Measurements from ENCODE around the gene LGALS7.

LGALS7 gene

DNA sequence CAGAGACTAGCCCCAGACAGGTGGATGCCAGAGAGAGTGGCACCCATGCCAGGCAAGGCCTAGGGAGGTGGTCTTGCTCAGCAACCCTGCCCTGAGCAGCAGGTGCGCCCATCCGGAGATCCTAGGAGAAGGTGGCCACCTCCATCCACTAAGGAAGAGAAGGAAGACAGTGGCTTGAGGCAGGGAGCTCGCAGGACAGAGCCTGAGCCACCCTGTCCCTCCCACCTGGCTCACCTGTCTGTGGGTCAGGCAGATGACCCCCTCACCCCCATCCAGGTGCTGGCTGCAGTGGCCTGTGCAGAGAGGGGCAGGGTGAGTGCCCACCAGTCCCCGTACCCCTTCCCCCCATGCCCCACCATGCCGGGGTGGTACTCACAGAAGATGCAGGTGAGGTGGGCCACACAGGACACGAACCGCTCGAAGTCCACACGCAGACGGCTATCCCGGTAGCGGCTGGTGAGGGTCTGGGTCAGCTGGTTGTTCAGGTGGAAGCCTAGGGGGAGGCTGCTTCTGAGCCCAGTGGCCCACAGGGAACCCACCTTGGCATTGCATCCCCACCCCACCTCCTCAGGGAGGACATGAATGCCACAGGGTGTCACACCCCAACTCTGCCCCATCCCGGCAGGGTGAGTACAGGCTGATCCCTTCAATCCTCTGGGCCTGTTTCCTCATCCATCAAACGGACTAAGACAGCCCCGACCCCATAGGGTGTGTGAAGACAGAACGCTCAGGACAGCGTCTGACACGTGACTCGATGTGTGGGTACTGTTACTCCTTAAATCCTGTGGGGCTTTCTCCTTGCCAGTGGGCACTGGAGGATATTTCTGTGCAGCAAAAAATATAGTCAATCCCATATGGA lies 42.4 kb downstream of the LGALS7 start:
- no peak overlapping the region for H3K4me3 ChIP-seq (ENCODE audit: low read length, poor library complexity, severe bottlenecking)
- H3F3A ChIP-seq (ENCODE audit: low read depth) = no peaks in the 10 kb centered on the region
- no peak for TF ChIP-seq EZH2phosphoT487 (IDR thresholded peaks at IDR 0.05; ENCODE audit: borderline replicate concordance)
- TF ChIP-seq, protein P1, sequence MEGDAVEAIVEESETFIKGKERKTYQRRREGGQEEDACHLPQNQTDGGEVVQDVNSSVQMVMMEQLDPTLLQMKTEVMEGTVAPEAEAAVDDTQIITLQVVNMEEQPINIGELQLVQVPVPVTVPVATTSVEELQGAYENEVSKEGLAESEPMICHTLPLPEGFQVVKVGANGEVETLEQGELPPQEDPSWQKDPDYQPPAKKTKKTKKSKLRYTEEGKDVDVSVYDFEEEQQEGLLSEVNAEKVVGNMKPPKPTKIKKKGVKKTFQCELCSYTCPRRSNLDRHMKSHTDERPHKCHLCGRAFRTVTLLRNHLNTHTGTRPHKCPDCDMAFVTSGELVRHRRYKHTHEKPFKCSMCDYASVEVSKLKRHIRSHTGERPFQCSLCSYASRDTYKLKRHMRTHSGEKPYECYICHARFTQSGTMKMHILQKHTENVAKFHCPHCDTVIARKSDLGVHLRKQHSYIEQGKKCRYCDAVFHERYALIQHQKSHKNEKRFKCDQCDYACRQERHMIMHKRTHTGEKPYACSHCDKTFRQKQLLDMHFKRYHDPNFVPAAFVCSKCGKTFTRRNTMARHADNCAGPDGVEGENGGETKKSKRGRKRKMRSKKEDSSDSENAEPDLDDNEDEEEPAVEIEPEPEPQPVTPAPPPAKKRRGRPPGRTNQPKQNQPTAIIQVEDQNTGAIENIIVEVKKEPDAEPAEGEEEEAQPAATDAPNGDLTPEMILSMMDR (conservative IDR thresholded peaks at IDR 0.05; ENCODE audit: low read length) = no peak
- no peaks in the 10 kb centered on the region for H3K27me3 ChIP-seq (ENCODE audit: insufficient read depth, low read length, poor library complexity, severe bottlenecking)
- no peaks in the 10 kb centered on the region for H3K9me2 ChIP-seq (replicated peaks; ENCODE audit: low read depth, low read length)
- H2AFZ ChIP-seq (ENCODE audit: low read length) = no peak overlapping the region
- H3K4me2 ChIP-seq (ENCODE audit: low read depth, low read length, poor library complexity, severe bottlenecking) = no peak overlapping the region
- peaks cover 3% of the 10 kb centered on the region for H4K20me1 ChIP-seq (ENCODE audit: insufficient read depth, low read length, poor library complexity, severe bottlenecking)
- H3K9me3 ChIP-seq (ENCODE audit: insufficient read depth, low read depth, low read length) = no peaks in the 10 kb centered on the region
- H3K9ac ChIP-seq (ENCODE audit: low read depth, low read length, poor library complexity, severe bottlenecking) = no peak overlapping the region
- peaks cover 24% of the 10 kb centered on the region for H3K4me1 ChIP-seq (ENCODE audit: insufficient read depth, low read length, poor library complexity, severe bottlenecking)
- peaks cover 39% of the 10 kb centered on the region; the same call in 1 of the 2 replicates for H3K36me3 ChIP-seq (ENCODE audit: insufficient read depth, low read length)
- H3K79me2 ChIP-seq (ENCODE audit: insufficient read depth, low read length) = no peaks in the 10 kb centered on the region

DNA sequence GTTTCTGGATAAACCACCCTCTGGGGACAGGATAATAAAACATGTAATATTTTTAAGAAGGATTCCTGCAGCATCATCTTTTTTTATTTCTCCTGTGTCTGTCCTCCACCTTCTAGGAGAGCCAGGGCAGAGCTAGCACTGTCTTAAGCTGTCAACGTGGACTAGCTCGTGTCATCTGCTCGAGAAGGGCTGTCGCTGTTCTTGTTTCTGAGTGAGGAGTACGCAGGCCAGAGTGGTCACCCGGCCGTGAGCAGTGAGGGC lies 42.9 kb downstream of the LGALS7 start:
- Histone ChIP-seq H3K36me3 (ENCODE audit: insufficient read depth, low read length) (peaks cover 45% of the 10 kb centered on the region; the same call in 1 of the 2 replicates), H3K27me3 (ENCODE audit: insufficient read depth, low read length, poor library complexity, severe bottlenecking) (no peaks in the 10 kb centered on the region), H3F3A (ENCODE audit: low read depth) (no peaks in the 10 kb centered on the region), H3K9me3 (ENCODE audit: insufficient read depth, low read depth, low read length) (no peaks in the 10 kb centered on the region), H3K9me2 (replicated peaks; ENCODE audit: low read depth, low read length) (no peaks in the 10 kb centered on the region), H2AFZ (ENCODE audit: low read length) (no peak overlapping the region), H3K4me1 (ENCODE audit: insufficient read depth, low read length, poor library complexity, severe bottlenecking) (peaks cover 24% of the 10 kb centered on the region), H3K9ac (ENCODE audit: low read depth, low read length, poor library complexity, severe bottlenecking) (no peak overlapping the region), H3K79me2 (ENCODE audit: insufficient read depth, low read length) (no peaks in the 10 kb centered on the region), H3K4me3 (ENCODE audit: low read length, poor library complexity, severe bottlenecking) (no peak overlapping the region), H3K4me2 (ENCODE audit: low read depth, low read length, poor library complexity, severe bottlenecking) (no peak overlapping the region), H4K20me1 (ENCODE audit: insufficient read depth, low read length, poor library complexity, severe bottlenecking) (peaks cover 3% of the 10 kb centered on the region)
- no peak for TF ChIP-seq EZH2phosphoT487 (IDR thresholded peaks at IDR 0.05; ENCODE audit: borderline replicate concordance)
- TF ChIP-seq, protein P1 (conservative IDR thresholded peaks at IDR 0.05; ENCODE audit: low read length) = no peak

DNA sequence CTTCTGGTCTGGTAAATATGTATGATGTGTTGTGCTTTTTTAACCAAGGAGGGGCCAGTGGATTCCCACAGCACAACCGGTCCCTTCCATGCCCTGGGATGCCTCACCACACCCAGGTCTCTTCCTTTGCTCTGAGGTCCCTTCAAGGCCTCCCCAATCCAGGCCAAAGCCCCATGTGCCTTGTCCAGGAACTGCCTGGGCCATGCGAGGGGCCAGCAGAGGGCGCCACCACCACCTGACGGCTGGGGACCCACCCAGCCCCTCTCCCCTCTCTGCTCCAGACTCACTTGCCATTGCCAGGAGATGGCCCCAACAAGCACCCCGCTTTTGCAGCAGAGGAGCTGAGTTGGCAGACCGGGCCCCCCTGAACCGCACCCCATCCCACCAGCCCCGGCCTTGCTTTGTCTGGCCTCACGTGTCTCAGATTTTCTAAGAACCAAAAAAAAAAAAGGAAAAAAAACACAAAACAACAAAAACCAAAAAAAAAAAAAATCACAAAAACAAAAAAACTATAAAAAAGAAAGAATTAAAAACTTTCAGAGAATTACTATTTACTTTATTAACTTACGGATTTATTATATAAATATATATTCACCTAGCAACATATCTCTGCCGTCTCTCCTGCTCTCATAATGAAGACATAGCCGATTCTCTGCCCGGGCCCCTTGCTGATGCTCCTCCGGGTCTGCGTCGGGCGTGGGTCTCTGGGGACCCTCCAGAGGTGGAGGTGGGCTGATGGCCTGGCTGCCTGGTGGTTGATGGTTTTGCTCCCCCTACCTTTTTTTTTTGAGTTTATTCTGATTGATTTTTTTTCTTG lies 43.5 kb downstream of the LGALS7 start:
- Histone ChIP-seq H3K36me3 (ENCODE audit: insufficient read depth, low read length) (peaks cover 50% of the 10 kb centered on the region; the same call in 1 of the 2 replicates), H3F3A (ENCODE audit: low read depth) (no peaks in the 10 kb centered on the region), H3K79me2 (ENCODE audit: insufficient read depth, low read length) (no peaks in the 10 kb centered on the region), H3K27me3 (ENCODE audit: insufficient read depth, low read length, poor library complexity, severe bottlenecking) (no peaks in the 10 kb centered on the region), H3K9ac (ENCODE audit: low read depth, low read length, poor library complexity, severe bottlenecking) (no peak overlapping the region), H3K4me3 (ENCODE audit: low read length, poor library complexity, severe bottlenecking) (no peak overlapping the region), H3K4me2 (ENCODE audit: low read depth, low read length, poor library complexity, severe bottlenecking) (no peak overlapping the region), H3K9me3 (ENCODE audit: insufficient read depth, low read depth, low read length) (no peaks in the 10 kb centered on the region), H4K20me1 (ENCODE audit: insufficient read depth, low read length, poor library complexity, severe bottlenecking) (peaks cover 3% of the 10 kb centered on the region), H3K9me2 (replicated peaks; ENCODE audit: low read depth, low read length) (no peaks in the 10 kb centered on the region), H3K4me1 (ENCODE audit: insufficient read depth, low read length, poor library complexity, severe bottlenecking) (peaks cover 19% of the 10 kb centered on the region), H2AFZ (ENCODE audit: low read length) (no peak overlapping the region)
- TF ChIP-seq, protein P1 (conservative IDR thresholded peaks at IDR 0.05; ENCODE audit: low read length) = peak; percentile 86
- no peak for TF ChIP-seq EZH2phosphoT487 (IDR thresholded peaks at IDR 0.05; ENCODE audit: borderline replicate concordance)

All from Loucy (cell line).